Fibroblast of lung (primary cell): Measurements from ENCODE around the gene WDFY2. TPM values are rescaled to one million over a fixed set of nuclear protein-coding genes. Genes with fewer than 3 reads are reported as not detected.

Experiments
- DNase-seq, 2 donors: peaks; one replicate each; pipeline versions ENCODE4 v3.0.0 to v3.0.0-alpha.2; 2010; ENCODE audit warnings: low read depth in 2 of 2
- H2AFZ ChIP-seq: 2 replicates; pipeline ENCODE4 v1.5.1; 2012; ENCODE audit warnings: low read length, control low read depth, inconsistent platforms
- H3K27ac ChIP-seq: 2 replicates; pipeline ENCODE4 v1.5.1; 2011; ENCODE audit warnings: low read length, control low read depth; ENCODE audit not compliant: insufficient read depth
- H3K27me3 ChIP-seq: 2 replicates; pipeline ENCODE4 v1.5.1; 2011; ENCODE audit warnings: mild to moderate bottlenecking, low read length; ENCODE audit not compliant: control insufficient read depth, insufficient read depth
- H3K36me3 ChIP-seq: 2 replicates; pipeline ENCODE4 v1.5.1; 2011; ENCODE audit warnings: low read length; ENCODE audit not compliant: control insufficient read depth, insufficient read depth
- H3K4me1 ChIP-seq: 2 replicates; pipeline ENCODE4 v1.5.1; 2011; ENCODE audit warnings: low read length; ENCODE audit not compliant: control insufficient read depth, insufficient read depth; ENCODE audit errors: extremely low read depth
- H3K4me2 ChIP-seq: 2 replicates; pipeline ENCODE4 v1.5.1; 2011; ENCODE audit warnings: low read length, control low read depth; ENCODE audit not compliant: insufficient read depth; ENCODE audit errors: extremely low read depth
- H3K4me3 ChIP-seq, 4 experiments: fragments of 200-600 bp in 1 of 4; sonication (generic) in 1 of 4; replicated peaks in 1 of 4; 2 replicates each; pipeline ENCODE4 v1.5.1; 2011 to 2016; ENCODE audit warnings: low read length in 4 of 4, low read depth in 3 of 4, mild to moderate bottlenecking in 3 of 4, control low read depth in 2 of 4, inconsistent platforms in 1 of 4, mixed read lengths in 1 of 4; ENCODE audit not compliant: insufficient read depth in 1 of 4; ENCODE audit errors: control extremely low read depth in 1 of 4
- H3K79me2 ChIP-seq: 2 replicates; pipeline ENCODE4 v1.5.1; 2012; ENCODE audit warnings: mild to moderate bottlenecking, low read length, inconsistent platforms; ENCODE audit not compliant: control insufficient read depth, insufficient read depth
- H3K9ac ChIP-seq: 2 replicates; pipeline ENCODE4 v1.5.1; 2011; ENCODE audit warnings: mild to moderate bottlenecking, low read length, control low read depth; ENCODE audit not compliant: insufficient read depth
- H3K9me3 ChIP-seq: 2 replicates; pipeline ENCODE4 v1.5.1; 2012; ENCODE audit warnings: low read depth, low read length; ENCODE audit not compliant: control insufficient read depth, insufficient read depth
- H4K20me1 ChIP-seq: 2 replicates; pipeline ENCODE4 v1.5.1; 2011; ENCODE audit warnings: low read length; ENCODE audit not compliant: control insufficient read depth, insufficient read depth; ENCODE audit errors: extremely low read depth
- CTCF ChIP-seq, 2 donors: IDR thresholded peaks in 1 of 2; conservative IDR thresholded peaks in 1 of 2; 1 replicate in 1 of 2; 2 replicates in 1 of 2; pipeline ENCODE4 v1.5.1; 2011 to 2012; ENCODE audit warnings: low read length in 2 of 2, control low read depth in 1 of 2, inconsistent platforms in 1 of 2, low read depth in 1 of 2, mild to moderate bottlenecking in 1 of 2
- EZH2 ChIP-seq: IDR thresholded peaks from 2 replicates; pipeline ENCODE4 v1.5.1; 2012; ENCODE audit warnings: low read length, control low read depth, mild to moderate bottlenecking; ENCODE audit errors: missing control alignments
- polyA plus RNA-seq, 2 donors: library from polyadenylated mRNA; depleted of rRNA in 1 of 2; stranded (reverse) in 1 of 2; unstranded in 1 of 2; fragments of >200 nt; gene quantifications; 2 replicates each; pipeline ENCODE4 v1.2.1, GENCODE V29; 2011 to 2012; ENCODE audit warnings: missing spikeins in 1 of 2
- total RNA-seq: library from RNA; depleted of rRNA; stranded (reverse); fragments of >200 nt; gene quantifications from 2 replicates; pipeline ENCODE4 v1.2.1, GENCODE V29; 2014

WDFY2 gene
- total and polyA plus RNA-seq, 2 donors (not counting 1 experiment from before 2014, with no cell fraction given): 4.9 to 9.2 TPM

DNA sequence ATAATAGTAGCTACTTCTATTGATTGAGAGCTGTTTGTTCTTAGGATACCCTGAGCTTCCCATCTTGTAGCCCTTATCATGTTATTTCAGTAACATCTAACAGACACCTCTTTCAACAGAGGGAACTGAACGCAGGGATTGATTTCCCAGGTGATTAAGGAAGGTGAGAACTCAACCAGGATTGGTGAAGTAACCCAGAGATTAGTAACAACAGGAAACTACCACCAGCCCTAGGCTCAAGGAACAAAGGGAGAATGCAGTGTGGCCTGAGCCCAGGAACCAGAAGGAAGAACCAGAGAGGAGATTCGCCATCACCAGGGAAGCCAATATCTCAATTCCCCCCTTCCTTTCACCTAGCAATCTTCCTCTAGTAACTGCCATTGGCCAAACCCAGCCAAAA lies 211.2 kb downstream of the WDFY2 start:
- no peak for DNase-seq
- TF ChIP-seq CTCF (conservative IDR thresholded peaks at IDR 0.05 in 1 of 2, IDR thresholded peaks at IDR 0.05 in 1 of 2; ENCODE audit: low read depth in 1 of 2, low read length in 2 of 2) (no peak), EZH2 (no peak)
- H3K27ac ChIP-seq: no peak overlapping the region
- no peak overlapping the region for H3K9ac ChIP-seq
- no peaks in the 10 kb centered on the region for H3K79me2 ChIP-seq
- H3K4me1 ChIP-seq: peaks cover 4% of the 10 kb centered on the region
- H3K9me3 ChIP-seq: no peaks in the 10 kb centered on the region
- no peaks in the 10 kb centered on the region for H4K20me1 ChIP-seq
- no peaks in the 10 kb centered on the region for H3K27me3 ChIP-seq
- H3K4me2 ChIP-seq: no peak overlapping the region
- H3K36me3 ChIP-seq: no peaks in the 10 kb centered on the region
- no peak overlapping the region for H3K4me3 ChIP-seq
- no peak overlapping the region for H2AFZ ChIP-seq

- no peak overlapping the region for H3K4me2 ChIP-seq
- H3K9ac ChIP-seq: no peak overlapping the region
- no peak for DNase-seq
- H4K20me1 ChIP-seq: no peaks in the 10 kb centered on the region
- H3K79me2 ChIP-seq: no peaks in the 10 kb centered on the region
- peaks cover 4% of the 10 kb centered on the region for H3K4me1 ChIP-seq
- H3K9me3 ChIP-seq: no peaks in the 10 kb centered on the region
- H3K27ac ChIP-seq: no peak overlapping the region
- no peak overlapping the region for H2AFZ ChIP-seq
- no peak overlapping the region for H3K4me3 ChIP-seq
- no peaks in the 10 kb centered on the region for H3K36me3 ChIP-seq
- H3K27me3 ChIP-seq: no peaks in the 10 kb centered on the region
- TF ChIP-seq EZH2: no peak
- TF ChIP-seq CTCF (conservative IDR thresholded peaks at IDR 0.05 in 1 of 2, IDR thresholded peaks at IDR 0.05 in 1 of 2; ENCODE audit: low read depth in 1 of 2, low read length in 2 of 2): no peak
Observed at GRCh38 chr13:51796546-51796945, 212.3 kb downstream of the WDFY2 start.

DNA sequence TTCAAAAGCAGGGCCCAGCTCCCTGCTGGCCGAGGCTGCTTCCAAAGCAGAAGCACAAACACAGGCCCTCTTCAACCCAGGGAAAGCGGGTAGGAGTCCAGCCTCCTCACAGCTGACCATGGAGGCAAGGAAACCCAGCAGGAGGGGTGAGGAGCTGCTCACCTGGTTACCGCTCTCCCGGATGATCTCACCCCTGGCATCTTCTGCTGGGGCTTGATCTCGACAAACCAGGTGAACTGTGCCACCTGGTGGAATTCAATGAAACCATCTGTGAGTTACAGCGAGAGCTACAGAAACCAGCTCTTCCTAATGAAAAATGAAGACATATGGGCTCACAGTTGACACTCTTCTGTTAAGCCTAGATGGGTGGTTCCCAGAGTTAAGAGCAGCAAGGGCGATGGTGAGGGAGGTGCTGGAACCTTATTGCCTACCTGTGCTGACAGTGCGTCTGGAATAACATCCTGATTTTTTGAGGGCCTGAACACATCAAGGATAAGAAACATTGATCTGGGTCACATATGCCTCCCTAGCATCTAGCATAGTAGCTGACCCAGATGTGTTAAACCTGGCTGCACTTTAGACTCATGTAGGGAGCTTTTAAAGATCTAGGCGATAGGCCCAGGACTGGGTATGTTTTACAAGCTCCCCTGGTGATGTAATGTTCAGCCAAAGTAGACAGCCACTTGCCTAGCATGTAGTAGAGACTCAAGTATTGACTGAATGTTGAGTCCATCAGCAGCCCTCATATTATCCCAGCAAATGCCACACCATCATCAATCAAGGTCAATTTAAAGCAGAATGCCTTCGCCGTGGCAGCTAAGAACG lies 213.6 kb downstream of the WDFY2 start:
- H4K20me1 ChIP-seq: no peaks in the 10 kb centered on the region
- H3K4me2 ChIP-seq: no peak overlapping the region
- DNase-seq: peak; percentile 55 to 58
- peaks cover 15% of the 10 kb centered on the region for H3K4me1 ChIP-seq
- H3K9ac ChIP-seq: no peak overlapping the region
- H3K27ac ChIP-seq: no peak overlapping the region
- H2AFZ ChIP-seq: no peak overlapping the region
- H3K4me3 ChIP-seq: no peak overlapping the region
- H3K79me2 ChIP-seq: no peaks in the 10 kb centered on the region
- H3K36me3 ChIP-seq: no peaks in the 10 kb centered on the region
- H3K27me3 ChIP-seq: no peaks in the 10 kb centered on the region
- peak; percentile 6 to 44 for TF ChIP-seq CTCF (conservative IDR thresholded peaks at IDR 0.05 in 1 of 2, IDR thresholded peaks at IDR 0.05 in 1 of 2; ENCODE audit: low read depth in 1 of 2, low read length in 2 of 2)
- TF ChIP-seq EZH2: no peak
- H3K9me3 ChIP-seq: no peaks in the 10 kb centered on the region
